Fibroblast of upper back skin (primary cell): ENCODE measurements around the gene HOXD10.

ENCODE experiments used
- DNase-seq: peaks from one replicate; pipeline ENCODE4 v3.0.0-alpha.2; 2013

HOXD10 gene

DNA sequence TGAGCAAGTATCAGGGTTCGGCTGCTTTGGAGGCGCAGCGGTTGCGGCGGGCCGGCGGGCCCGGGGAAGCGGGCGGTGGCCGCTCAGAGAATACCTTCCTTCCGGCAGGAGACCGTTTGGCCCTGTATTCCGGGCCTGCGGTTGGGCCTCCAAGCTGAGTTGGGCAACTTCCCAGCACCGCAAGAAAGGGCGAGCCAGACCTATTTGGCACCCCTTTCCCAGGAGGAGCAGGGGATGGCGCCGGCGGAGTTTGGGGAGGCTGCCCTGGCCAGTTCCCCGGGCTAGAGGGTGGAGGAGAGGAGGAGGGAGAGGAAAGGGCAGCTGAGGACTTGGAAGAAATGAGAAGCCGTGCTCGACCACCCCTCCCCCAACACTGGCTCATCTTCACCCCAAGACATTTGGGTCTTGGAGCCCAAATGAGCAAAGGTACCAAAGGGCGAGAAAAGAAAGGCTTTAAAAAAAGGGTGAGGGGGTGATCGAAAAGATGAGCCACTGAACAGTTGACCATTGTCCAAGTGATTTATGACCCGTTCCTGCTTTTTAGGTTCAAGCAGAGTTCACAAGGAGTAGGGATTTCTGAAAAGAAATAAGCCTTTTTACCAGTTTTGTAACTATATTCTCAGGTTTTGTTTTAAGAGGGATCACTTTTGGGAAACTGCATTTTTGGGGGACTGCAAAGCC lies 48.9 kb downstream of the HOXD10 start:
- DNase-seq = no peak

DNA sequence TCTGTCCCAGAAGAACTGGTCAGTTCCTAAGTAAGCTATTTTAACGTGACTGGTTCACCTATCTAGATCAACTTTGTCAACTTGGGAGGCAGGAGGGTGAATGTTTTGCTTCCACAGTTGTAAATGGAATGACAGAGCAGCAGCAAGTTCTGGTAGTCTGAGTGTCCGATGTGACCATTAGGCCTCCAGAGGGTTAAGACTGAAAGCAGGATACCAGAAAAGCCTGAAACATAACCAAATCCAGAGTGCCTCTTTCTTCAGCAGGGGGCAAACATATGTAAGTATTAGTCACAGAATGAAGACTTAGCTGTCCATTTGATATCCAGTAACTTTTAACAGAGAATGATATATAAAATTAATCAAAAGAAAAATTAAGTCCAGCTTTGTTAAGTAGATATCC lies 49.7 kb downstream of the HOXD10 start:
- DNase-seq = peak; percentile 60

DNA sequence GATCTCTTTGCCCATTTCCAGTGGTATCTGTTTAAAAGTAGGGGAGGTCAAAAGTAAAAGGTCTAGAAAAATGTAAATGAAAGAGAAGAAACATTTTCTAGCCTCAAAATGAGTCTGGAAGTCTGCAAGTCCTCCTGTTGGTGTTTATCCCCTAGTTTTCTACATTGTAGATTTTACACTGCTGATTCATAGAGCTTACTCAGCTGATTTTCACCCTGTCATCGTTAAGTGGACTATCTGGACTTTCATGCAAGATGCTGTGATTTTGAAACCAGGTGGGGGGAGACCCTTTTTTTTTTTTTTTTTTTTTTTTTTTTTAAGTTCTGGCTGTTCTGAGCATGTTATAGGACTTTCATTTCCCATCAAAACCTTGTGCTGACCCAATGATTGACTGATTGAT lies 50.8 kb downstream of the HOXD10 start:
- peak; percentile 69 for DNase-seq

DNA sequence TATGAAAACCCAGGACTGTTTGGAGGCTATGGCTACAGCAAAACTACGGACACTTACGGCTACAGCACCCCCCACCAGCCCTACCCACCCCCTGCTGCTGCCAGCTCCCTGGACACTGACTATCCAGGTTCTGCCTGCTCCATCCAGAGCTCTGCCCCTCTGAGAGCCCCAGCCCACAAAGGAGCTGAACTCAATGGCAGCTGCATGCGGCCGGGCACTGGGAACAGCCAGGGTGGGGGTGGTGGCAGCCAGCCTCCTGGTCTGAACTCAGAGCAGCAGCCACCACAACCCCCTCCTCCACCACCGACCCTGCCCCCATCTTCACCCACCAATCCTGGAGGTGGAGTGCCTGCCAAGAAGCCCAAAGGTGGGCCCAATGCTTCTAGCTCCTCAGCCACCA lies 52.6 kb downstream of the HOXD10 start:
- DNase-seq = no peak
